Fibroblast of lung (primary cell): ENCODE data around the gene ITGB7. TPM values are rescaled to one million over a fixed set of nuclear protein-coding genes. Genes with fewer than 3 reads are reported as not detected.

Experiments
- DNase-seq, 2 donors: peaks; one replicate each; pipeline versions ENCODE4 v3.0.0 to v3.0.0-alpha.2; 2010; ENCODE audit warnings: low read depth in 2 of 2
- H2AFZ ChIP-seq: 2 replicates; pipeline ENCODE4 v1.5.1; 2012; ENCODE audit warnings: low read length, control low read depth, inconsistent platforms
- H3K27ac ChIP-seq: 2 replicates; pipeline ENCODE4 v1.5.1; 2011; ENCODE audit warnings: low read length, control low read depth; ENCODE audit not compliant: insufficient read depth
- H3K27me3 ChIP-seq: 2 replicates; pipeline ENCODE4 v1.5.1; 2011; ENCODE audit warnings: mild to moderate bottlenecking, low read length; ENCODE audit not compliant: control insufficient read depth, insufficient read depth
- H3K36me3 ChIP-seq: 2 replicates; pipeline ENCODE4 v1.5.1; 2011; ENCODE audit warnings: low read length; ENCODE audit not compliant: control insufficient read depth, insufficient read depth
- H3K4me1 ChIP-seq: 2 replicates; pipeline ENCODE4 v1.5.1; 2011; ENCODE audit warnings: low read length; ENCODE audit not compliant: control insufficient read depth, insufficient read depth; ENCODE audit errors: extremely low read depth
- H3K4me2 ChIP-seq: 2 replicates; pipeline ENCODE4 v1.5.1; 2011; ENCODE audit warnings: low read length, control low read depth; ENCODE audit not compliant: insufficient read depth; ENCODE audit errors: extremely low read depth
- H3K4me3 ChIP-seq, 4 experiments: fragments of 200-600 bp in 1 of 4; sonication (generic) in 1 of 4; replicated peaks in 1 of 4; 2 replicates each; pipeline ENCODE4 v1.5.1; 2011 to 2016; ENCODE audit warnings: low read length in 4 of 4, low read depth in 3 of 4, mild to moderate bottlenecking in 3 of 4, control low read depth in 2 of 4, inconsistent platforms in 1 of 4, mixed read lengths in 1 of 4; ENCODE audit not compliant: insufficient read depth in 1 of 4; ENCODE audit errors: control extremely low read depth in 1 of 4
- H3K79me2 ChIP-seq: 2 replicates; pipeline ENCODE4 v1.5.1; 2012; ENCODE audit warnings: mild to moderate bottlenecking, low read length, inconsistent platforms; ENCODE audit not compliant: control insufficient read depth, insufficient read depth
- H3K9ac ChIP-seq: 2 replicates; pipeline ENCODE4 v1.5.1; 2011; ENCODE audit warnings: mild to moderate bottlenecking, low read length, control low read depth; ENCODE audit not compliant: insufficient read depth
- H3K9me3 ChIP-seq: 2 replicates; pipeline ENCODE4 v1.5.1; 2012; ENCODE audit warnings: low read depth, low read length; ENCODE audit not compliant: control insufficient read depth, insufficient read depth
- H4K20me1 ChIP-seq: 2 replicates; pipeline ENCODE4 v1.5.1; 2011; ENCODE audit warnings: low read length; ENCODE audit not compliant: control insufficient read depth, insufficient read depth; ENCODE audit errors: extremely low read depth
- EZH2 ChIP-seq: IDR thresholded peaks from 2 replicates; pipeline ENCODE4 v1.5.1; 2012; ENCODE audit warnings: low read length, control low read depth, mild to moderate bottlenecking; ENCODE audit errors: missing control alignments
- polyA plus RNA-seq, 2 donors: library from polyadenylated mRNA; depleted of rRNA in 1 of 2; stranded (reverse) in 1 of 2; unstranded in 1 of 2; fragments of >200 nt; gene quantifications; 2 replicates each; pipeline ENCODE4 v1.2.1, GENCODE V29; 2011 to 2012; ENCODE audit warnings: missing spikeins in 1 of 2
- total RNA-seq: library from RNA; depleted of rRNA; stranded (reverse); fragments of >200 nt; gene quantifications from 2 replicates; pipeline ENCODE4 v1.2.1, GENCODE V29; 2014
- TF ChIP-seq, protein P1 (sequence below), 2 donors: IDR thresholded peaks in 1 of 2; conservative IDR thresholded peaks in 1 of 2; 1 replicate in 1 of 2; 2 replicates in 1 of 2; pipeline ENCODE4 v1.5.1; 2011 to 2012; ENCODE audit warnings: low read length in 2 of 2, control low read depth in 1 of 2, inconsistent platforms in 1 of 2, low read depth in 1 of 2, mild to moderate bottlenecking in 1 of 2

Gene ITGB7
- total and polyA plus RNA-seq, 2 donors (not counting 1 experiment from before 2014, with no cell fraction given): 0.20 to 0.50 TPM

DNA sequence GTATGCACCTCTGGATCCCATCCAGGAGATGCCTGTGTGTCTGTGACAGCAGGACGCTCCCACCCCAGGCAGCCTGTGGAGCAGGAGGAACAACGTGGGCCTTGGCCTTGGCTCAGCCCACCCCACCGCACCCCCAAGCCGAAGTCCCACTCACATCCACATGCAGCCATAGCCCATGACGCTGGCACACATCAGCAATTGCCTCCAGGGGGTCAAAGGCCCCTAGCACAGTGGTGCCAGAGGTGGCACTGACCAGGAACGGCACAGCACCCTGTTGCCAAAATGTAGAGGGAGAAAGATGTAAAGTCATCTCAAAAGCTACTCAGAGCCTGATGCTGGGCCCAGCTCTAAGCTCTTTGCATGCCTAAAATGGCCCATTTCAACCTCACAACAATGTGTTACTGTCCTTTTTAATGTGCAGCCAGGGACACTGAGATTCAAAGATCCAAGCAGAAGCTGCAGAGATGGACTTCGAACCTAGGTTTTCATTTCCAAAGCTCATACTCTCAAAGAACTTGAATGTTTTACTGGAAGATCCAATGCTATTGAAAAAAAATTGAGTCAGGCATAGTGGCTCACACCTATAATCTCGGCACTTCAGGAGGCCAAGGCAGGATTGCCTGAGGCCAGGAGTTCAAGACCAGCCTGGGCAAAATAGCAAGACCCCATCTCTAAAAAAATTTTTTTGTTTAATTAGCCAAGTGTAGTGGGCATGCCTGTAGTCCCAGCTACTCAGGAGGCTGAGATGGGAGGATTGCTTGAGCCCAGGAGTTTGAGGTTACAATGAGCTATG lies 45.7 kb downstream of the ITGB7 start:
- H4K20me1 ChIP-seq: no peaks in the 10 kb centered on the region
- TF ChIP-seq EZH2: no peak
- TF ChIP-seq, protein P1, sequence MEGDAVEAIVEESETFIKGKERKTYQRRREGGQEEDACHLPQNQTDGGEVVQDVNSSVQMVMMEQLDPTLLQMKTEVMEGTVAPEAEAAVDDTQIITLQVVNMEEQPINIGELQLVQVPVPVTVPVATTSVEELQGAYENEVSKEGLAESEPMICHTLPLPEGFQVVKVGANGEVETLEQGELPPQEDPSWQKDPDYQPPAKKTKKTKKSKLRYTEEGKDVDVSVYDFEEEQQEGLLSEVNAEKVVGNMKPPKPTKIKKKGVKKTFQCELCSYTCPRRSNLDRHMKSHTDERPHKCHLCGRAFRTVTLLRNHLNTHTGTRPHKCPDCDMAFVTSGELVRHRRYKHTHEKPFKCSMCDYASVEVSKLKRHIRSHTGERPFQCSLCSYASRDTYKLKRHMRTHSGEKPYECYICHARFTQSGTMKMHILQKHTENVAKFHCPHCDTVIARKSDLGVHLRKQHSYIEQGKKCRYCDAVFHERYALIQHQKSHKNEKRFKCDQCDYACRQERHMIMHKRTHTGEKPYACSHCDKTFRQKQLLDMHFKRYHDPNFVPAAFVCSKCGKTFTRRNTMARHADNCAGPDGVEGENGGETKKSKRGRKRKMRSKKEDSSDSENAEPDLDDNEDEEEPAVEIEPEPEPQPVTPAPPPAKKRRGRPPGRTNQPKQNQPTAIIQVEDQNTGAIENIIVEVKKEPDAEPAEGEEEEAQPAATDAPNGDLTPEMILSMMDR (conservative IDR thresholded peaks at IDR 0.05 in 1 of 2, IDR thresholded peaks at IDR 0.05 in 1 of 2; ENCODE audit: low read depth in 1 of 2, low read length in 2 of 2): no peak

DNA sequence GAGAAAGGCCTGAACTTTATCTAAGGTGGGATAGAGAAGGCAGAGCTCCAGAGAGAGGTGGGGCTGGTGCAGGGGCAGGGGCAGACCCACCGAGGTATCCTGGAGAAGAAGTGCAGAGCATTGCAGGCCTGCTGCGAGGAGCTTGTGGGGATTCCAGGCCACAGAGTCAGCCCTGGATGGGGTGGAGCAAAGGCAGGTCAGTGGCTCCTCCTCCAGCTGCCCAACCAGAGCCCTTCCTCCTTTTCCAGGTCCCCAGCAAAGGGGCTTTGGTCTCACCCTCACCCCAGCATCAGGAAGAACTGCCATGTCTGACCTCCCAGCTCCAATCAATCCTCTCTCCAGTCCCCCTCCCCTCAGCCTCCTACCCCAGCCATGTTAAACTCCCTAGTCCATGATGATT lies 46.4 kb downstream of the ITGB7 start:
- H3K27me3 ChIP-seq: no peaks in the 10 kb centered on the region
- H4K20me1 ChIP-seq: no peaks in the 10 kb centered on the region
- DNase-seq: no peak
- H3K4me2 ChIP-seq: no peak overlapping the region
- H3K4me3 ChIP-seq: no peak overlapping the region
- no peak overlapping the region for H2AFZ ChIP-seq
- H3K4me1 ChIP-seq: no peaks in the 10 kb centered on the region
- TF ChIP-seq, protein P1 (conservative IDR thresholded peaks at IDR 0.05 in 1 of 2, IDR thresholded peaks at IDR 0.05 in 1 of 2; ENCODE audit: low read depth in 1 of 2, low read length in 2 of 2): no peak
- TF ChIP-seq EZH2: no peak
- H3K9me3 ChIP-seq: no peaks in the 10 kb centered on the region
- no peak overlapping the region for H3K9ac ChIP-seq
- H3K36me3 ChIP-seq: no peaks in the 10 kb centered on the region
- no peaks in the 10 kb centered on the region for H3K79me2 ChIP-seq
- H3K27ac ChIP-seq: no peak overlapping the region

More for the DNA sequence above, 45.7 kb downstream of the ITGB7 start:
- Histone ChIP-seq H2AFZ (no peak overlapping the region), H3K36me3 (no peaks in the 10 kb centered on the region), H3K4me3 (no peak overlapping the region), H3K9ac (no peak overlapping the region), H3K4me2 (no peak overlapping the region), H3K9me3 (no peaks in the 10 kb centered on the region), H3K4me1 (no peaks in the 10 kb centered on the region), H3K27me3 (no peaks in the 10 kb centered on the region), H3K27ac (no peak overlapping the region), H3K79me2 (no peaks in the 10 kb centered on the region)
- no peak for DNase-seq

DNA sequence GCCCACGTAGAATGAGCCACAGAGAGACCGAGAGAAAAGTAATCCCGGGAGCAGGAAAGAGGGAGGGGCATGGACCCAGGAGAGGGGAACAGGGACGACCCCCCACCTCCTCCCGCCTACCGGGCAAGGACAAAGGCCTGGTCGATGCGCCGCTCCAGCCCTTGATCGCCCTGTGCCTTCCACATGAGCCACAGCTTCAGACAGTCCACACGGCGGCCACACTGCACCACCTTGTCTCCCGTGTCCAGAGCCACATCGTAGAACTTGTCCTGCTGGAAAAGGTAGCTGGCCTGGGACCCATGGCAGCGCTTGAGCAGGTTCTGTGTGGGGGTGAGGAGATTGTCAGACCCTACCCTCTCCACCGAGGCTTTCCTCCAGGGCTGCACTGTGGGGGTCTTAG lies 47.1 kb downstream of the ITGB7 start:
- H3K4me1 ChIP-seq: no peaks in the 10 kb centered on the region
- H3K4me2 ChIP-seq: no peak overlapping the region
- no peaks in the 10 kb centered on the region for H4K20me1 ChIP-seq
- no peak for DNase-seq
- H3K36me3 ChIP-seq: no peaks in the 10 kb centered on the region
- no peaks in the 10 kb centered on the region for H3K9me3 ChIP-seq
- no peaks in the 10 kb centered on the region for H3K79me2 ChIP-seq
- H3K9ac ChIP-seq: no peak overlapping the region
- H3K27me3 ChIP-seq: no peaks in the 10 kb centered on the region
- H3K4me3 ChIP-seq: no peak overlapping the region
- no peak overlapping the region for H3K27ac ChIP-seq
- H2AFZ ChIP-seq: no peak overlapping the region
- no peak for TF ChIP-seq EZH2
- TF ChIP-seq, protein P1 (conservative IDR thresholded peaks at IDR 0.05 in 1 of 2, IDR thresholded peaks at IDR 0.05 in 1 of 2; ENCODE audit: low read depth in 1 of 2, low read length in 2 of 2): no peak
